Lower leg skin (tissue), 4 donors: ENCODE results near the gene FNDC3B. TPM values are rescaled to one million over a fixed set of nuclear protein-coding genes. Genes with fewer than 3 reads are reported as not detected.

Experiments
- DNase-seq, 2 donors: peaks; one replicate each; pipeline ENCODE4 v3.0.0-alpha.2; 2019; ENCODE audit warnings: low spot score in 2 of 2
- H3K4me3 ChIP-seq: fragments of 200-600 bp; sonication (generic); 2 replicates; pipeline ENCODE4 v1.5.1; 2017; ENCODE audit warnings: mild to moderate bottlenecking, low read depth; ENCODE audit not compliant: poor library complexity, severe bottlenecking
- CTCF ChIP-seq, 3 donors: fragments of 450-650 bp; IDR thresholded peaks; one replicate each; pipeline ENCODE4 v1.5.1; 2016; ENCODE audit warnings: antibody characterized with exemption in 3 of 3, mild to moderate bottlenecking in 3 of 3, moderate library complexity in 2 of 3
- POLR2A ChIP-seq, 2 donors: fragments of 450-650 bp; IDR thresholded peaks; one replicate each; pipeline ENCODE4 v1.6.1; 2016 to 2017; ENCODE audit warnings: antibody characterized with exemption in 2 of 2, mild to moderate bottlenecking in 1 of 2, moderate library complexity in 1 of 2
- WGBS, 2 donors: methylation state at CpG; one replicate each; pipeline ENCODE4 v1.1.5; 2018; 5-methylcytosine and 5-hydroxymethylcytosine counted together
- intact Hi-C: fragments of 100-400 bp; cut with DNase I; formaldehyde crosslinking; loops from one replicate; pipeline ENCODE4 v1.15.0; 2023; ENCODE audit warnings: low total_unique reads
- total RNA-seq, 4 donors: library from RNA; depleted of rRNA; stranded (reverse); fragments of >200 nt; gene quantifications; one replicate each; pipeline ENCODE4 v1.1.0, GENCODE V29; 2016

Gene FNDC3B
- total RNA-seq, 4 donors from 2014 or later: 22.9 to 39.3 (median 23.2) TPM

GRCh38 chr3:172372895-172373294 lies 333.5 kb downstream of the FNDC3B start:
- intact Hi-C loops: no loop called here
- DNase-seq: no peak
- no peak overlapping the region for H3K4me3 ChIP-seq
- WGBS, 2 donors: 90 to 92% methylated on average over 4 of the region's 4 CpGs
- TF ChIP-seq CTCF (IDR thresholded peaks at IDR 0.05) (no peak), POLR2A (IDR thresholded peaks at IDR 0.05) (no peak)

GRCh38 chr3:172373912-172374311 lies 334.5 kb downstream of the FNDC3B start:
- no peak for TF ChIP-seq CTCF (IDR thresholded peaks at IDR 0.05)
- no peak for TF ChIP-seq POLR2A (IDR thresholded peaks at IDR 0.05)
- H3K4me3 ChIP-seq: no peak overlapping the region
- WGBS, 2 donors: 93% methylated on average over 5 of the region's 5 CpGs
- intact Hi-C loops: no loop called here
- DNase-seq: no peak

- WGBS, 2 donors: 78% methylated on average over 4 of the region's 4 CpGs
Observed at GRCh38 chr3:172375206-172375850, 335.9 kb downstream of the FNDC3B start.

GRCh38 chr3:172376402-172376801 lies 337.0 kb downstream of the FNDC3B start:
- TF ChIP-seq POLR2A (IDR thresholded peaks at IDR 0.05) (no peak), CTCF (IDR thresholded peaks at IDR 0.05) (no peak)
- intact Hi-C loops: no loop called here
- no peak overlapping the region for H3K4me3 ChIP-seq
- DNase-seq: no peak

More at GRCh38 chr3:172375206-172375850, 335.9 kb downstream of the FNDC3B start:
- intact Hi-C loops: no loop called here
- H3K4me3 ChIP-seq: no peak overlapping the region
- DNase-seq: no peak
- TF ChIP-seq CTCF (IDR thresholded peaks at IDR 0.05) (no peak), POLR2A (IDR thresholded peaks at IDR 0.05) (no peak)

GRCh38 chr3:172376881-172377280 lies 337.5 kb downstream of the FNDC3B start:
- WGBS, 2 donors: 66 to 71% methylated on average over 4 of the region's 4 CpGs
- intact Hi-C loops: no loop called here
- no peak overlapping the region for H3K4me3 ChIP-seq
- TF ChIP-seq CTCF (IDR thresholded peaks at IDR 0.05): no peak
- TF ChIP-seq POLR2A (IDR thresholded peaks at IDR 0.05): no peak
- DNase-seq: no peak

- DNase-seq: no peak
- TF ChIP-seq CTCF (IDR thresholded peaks at IDR 0.05) (no peak), POLR2A (IDR thresholded peaks at IDR 0.05) (no peak)
- H3K4me3 ChIP-seq: no peak overlapping the region
- 97 to 98% methylated on average over 2 of the region's 2 CpGs for WGBS, 2 donors
- intact Hi-C loops: no loop called here
Observed at GRCh38 chr3:172378439-172378838, 339.1 kb downstream of the FNDC3B start.
